Mesodermal cell (in vitro differentiated cells): Measurements from ENCODE around the gene LAMC2.

Source experiments
- H3K27ac ChIP-seq: 2 replicates; pipeline ENCODE4 v1.7.0; 2013; ENCODE audit warnings: mild to moderate bottlenecking, low read depth, low read length, moderate library complexity; ENCODE audit not compliant: severe bottlenecking
- H3K36me3 ChIP-seq: 2 replicates; pipeline ENCODE4 v1.7.1; 2013; ENCODE audit warnings: mild to moderate bottlenecking, low read length, moderate library complexity; ENCODE audit not compliant: control insufficient read depth, insufficient read depth
- H3K4me1 ChIP-seq: one replicate; pipeline ENCODE4 v1.7.1; 2013; ENCODE audit warnings: mild to moderate bottlenecking, low read length; ENCODE audit not compliant: insufficient read depth, control insufficient read depth, poor library complexity, severe bottlenecking
- H3K4me3 ChIP-seq: 2 replicates; pipeline ENCODE4 v1.7.0; 2013; ENCODE audit warnings: low read length, control low read depth, mild to moderate bottlenecking; ENCODE audit not compliant: insufficient read depth, poor library complexity, severe bottlenecking; ENCODE audit errors: extremely low read depth
- H3K9me3 ChIP-seq: 2 replicates; pipeline ENCODE4 v1.7.1; 2013; ENCODE audit warnings: mild to moderate bottlenecking, low read length, moderate library complexity; ENCODE audit not compliant: control insufficient read depth
- WGBS, 2 experiments: methylation state at CpG; one replicate each; pipeline ENCODE4 v1.1.5; 2013; ENCODE audit warnings: missing lambda C conversion rate in 2 of 2; ENCODE audit not compliant: insufficient coverage in 2 of 2; 5-methylcytosine and 5-hydroxymethylcytosine counted together

Gene LAMC2

DNA sequence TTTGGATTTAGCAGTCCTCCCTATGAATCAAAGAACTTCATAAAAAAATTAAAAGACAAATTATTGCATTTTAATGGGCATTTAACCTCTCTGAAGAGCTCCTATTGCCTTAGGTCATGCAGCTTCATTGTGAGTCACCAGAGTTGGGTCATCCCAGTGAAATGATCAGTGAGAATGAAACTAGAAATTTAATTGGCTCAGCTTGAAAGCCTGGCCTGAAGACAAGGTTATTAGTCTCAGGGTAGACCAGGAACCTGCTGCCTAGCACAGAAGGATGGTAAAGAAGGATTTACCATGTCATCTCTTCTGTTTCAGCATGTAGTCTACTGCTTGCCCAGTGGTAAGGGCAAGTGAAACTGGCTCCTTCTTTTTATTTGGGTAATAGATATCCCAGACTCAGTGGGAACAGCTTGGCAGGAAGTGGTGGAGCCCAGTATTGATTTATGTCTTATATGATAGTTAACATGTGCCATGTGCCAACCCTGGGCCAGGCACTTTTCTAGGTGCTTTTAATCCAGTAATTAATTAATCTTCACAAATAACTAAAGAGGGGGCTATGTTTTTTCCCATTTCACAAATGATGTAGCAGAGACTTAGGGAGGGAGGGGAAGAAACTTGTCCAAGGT, 23.6 kb downstream of the LAMC2 start:
- H3K4me3 ChIP-seq = no peak overlapping the region
- no peaks in the 10 kb centered on the region for H3K36me3 ChIP-seq
- no peak overlapping the region for H3K27ac ChIP-seq
- H3K9me3 ChIP-seq = no peaks in the 10 kb centered on the region
- no peaks in the 10 kb centered on the region for H3K4me1 ChIP-seq

DNA sequence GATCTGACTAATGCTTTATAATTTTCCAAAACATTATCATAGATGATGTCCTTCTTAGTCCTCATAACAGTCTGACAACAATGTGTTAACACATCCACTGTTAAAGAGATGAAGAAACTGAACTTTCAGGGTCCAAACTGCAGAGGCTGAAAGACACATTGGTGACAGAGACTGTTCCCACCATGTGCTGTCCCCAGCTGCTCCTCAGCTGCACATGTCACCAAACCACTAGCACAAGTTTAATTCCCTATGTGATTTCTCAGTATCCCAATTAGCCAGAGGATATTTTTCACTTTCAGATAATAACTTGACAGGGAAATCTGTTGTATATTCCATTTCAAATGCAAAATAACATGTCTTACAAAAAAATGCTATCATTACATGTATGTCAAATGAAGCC, 24.6 kb downstream of the LAMC2 start:
- Histone ChIP-seq H3K36me3 (no peaks in the 10 kb centered on the region), H3K4me3 (no peak overlapping the region), H3K4me1 (no peaks in the 10 kb centered on the region), H3K27ac (no peak overlapping the region), H3K9me3 (no peaks in the 10 kb centered on the region)

DNA sequence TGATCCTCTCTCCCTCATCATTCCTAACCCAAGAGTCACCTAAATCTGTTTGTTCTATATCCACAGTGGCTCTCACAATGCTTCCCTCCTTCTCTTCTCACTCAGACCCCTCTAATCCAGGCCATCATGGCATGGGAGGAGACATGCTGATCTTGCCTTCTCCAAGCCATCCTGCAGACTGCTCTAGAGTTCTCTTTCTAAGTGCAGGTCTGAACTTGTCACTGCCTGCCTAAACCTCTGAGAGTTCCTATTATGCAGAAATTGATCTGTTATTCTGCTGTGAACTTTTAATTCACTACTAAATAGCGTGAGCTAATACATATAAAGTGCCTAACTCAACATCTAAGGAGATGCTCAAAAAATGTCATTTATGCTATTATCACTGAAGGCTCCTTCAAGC, 26.8 kb downstream of the LAMC2 start:
- H3K9me3 ChIP-seq = no peaks in the 10 kb centered on the region
- no peaks in the 10 kb centered on the region for H3K4me1 ChIP-seq
- no peak overlapping the region for H3K27ac ChIP-seq
- no CpG with 5 or more reads among the region's 1 CpG for WGBS, 2 experiments
- no peak overlapping the region for H3K4me3 ChIP-seq
- H3K36me3 ChIP-seq = no peaks in the 10 kb centered on the region

GRCh38 chr1:183214021-183214970, 28.2 kb downstream of the LAMC2 start:
- Histone ChIP-seq H3K4me3 (no peak overlapping the region), H3K27ac (no peak overlapping the region), H3K9me3 (no peaks in the 10 kb centered on the region), H3K4me1 (no peaks in the 10 kb centered on the region), H3K36me3 (no peaks in the 10 kb centered on the region)
- WGBS, 2 experiments = 95 to 96% methylated on average over 3 of the region's 5 CpGs

GRCh38 chr1:183215076-183215720, 29.1 kb downstream of the LAMC2 start:
- whole genome bisulfite sequencing, 2 experiments = 83 to 89% methylated on average over 7 to 13 of the region's 13 CpGs
- no peak overlapping the region for H3K27ac ChIP-seq

GRCh38 chr1:183215936-183216335, 29.9 kb downstream of the LAMC2 start:
- H3K9me3 ChIP-seq = no peaks in the 10 kb centered on the region
- no peak overlapping the region for H3K27ac ChIP-seq
- H3K4me1 ChIP-seq = no peaks in the 10 kb centered on the region
- 89 to 90% methylated on average over 3 to 4 of the region's 4 CpGs for WGBS, 2 experiments
- H3K4me3 ChIP-seq = no peak overlapping the region
- no peaks in the 10 kb centered on the region for H3K36me3 ChIP-seq

More at GRCh38 chr1:183215076-183215720, 29.1 kb downstream of the LAMC2 start:
- Histone ChIP-seq H3K4me1 (no peaks in the 10 kb centered on the region), H3K9me3 (no peaks in the 10 kb centered on the region), H3K4me3 (no peak overlapping the region), H3K36me3 (no peaks in the 10 kb centered on the region)

DNA sequence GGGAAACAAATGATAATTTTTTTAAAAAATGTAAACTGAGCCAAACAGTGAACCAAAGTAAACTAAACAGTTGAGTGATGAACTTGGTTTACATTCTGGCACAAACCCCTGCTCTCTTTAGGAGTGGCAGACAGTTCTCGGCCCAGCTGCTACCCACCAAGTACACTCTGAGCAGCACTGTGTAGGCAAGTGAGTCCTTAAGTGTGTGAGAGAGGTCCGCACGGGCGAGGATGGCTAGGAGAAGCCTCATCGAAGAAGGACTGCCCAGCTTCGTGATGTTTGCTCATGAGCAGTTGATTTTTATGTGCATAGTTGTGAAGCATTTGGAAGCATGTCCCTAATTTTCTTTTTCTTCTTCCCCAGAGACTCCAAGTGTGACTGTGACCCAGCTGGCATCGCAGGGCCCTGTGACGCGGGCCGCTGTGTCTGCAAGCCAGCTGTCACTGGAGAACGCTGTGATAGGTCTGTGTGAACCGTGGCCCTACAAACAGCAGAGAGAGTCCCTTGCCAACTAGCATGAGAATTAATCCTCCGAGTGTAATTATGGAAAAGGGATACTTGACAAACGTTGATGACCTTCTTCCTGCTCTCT, 32.1 kb downstream of the LAMC2 start:
- Histone ChIP-seq H3K4me1 (no peaks in the 10 kb centered on the region), H3K27ac (no peak overlapping the region), H3K4me3 (no peak overlapping the region), H3K36me3 (no peaks in the 10 kb centered on the region), H3K9me3 (no peaks in the 10 kb centered on the region)
- 91 to 94% methylated on average over 7 to 12 of the region's 14 CpGs for WGBS, 2 experiments

DNA sequence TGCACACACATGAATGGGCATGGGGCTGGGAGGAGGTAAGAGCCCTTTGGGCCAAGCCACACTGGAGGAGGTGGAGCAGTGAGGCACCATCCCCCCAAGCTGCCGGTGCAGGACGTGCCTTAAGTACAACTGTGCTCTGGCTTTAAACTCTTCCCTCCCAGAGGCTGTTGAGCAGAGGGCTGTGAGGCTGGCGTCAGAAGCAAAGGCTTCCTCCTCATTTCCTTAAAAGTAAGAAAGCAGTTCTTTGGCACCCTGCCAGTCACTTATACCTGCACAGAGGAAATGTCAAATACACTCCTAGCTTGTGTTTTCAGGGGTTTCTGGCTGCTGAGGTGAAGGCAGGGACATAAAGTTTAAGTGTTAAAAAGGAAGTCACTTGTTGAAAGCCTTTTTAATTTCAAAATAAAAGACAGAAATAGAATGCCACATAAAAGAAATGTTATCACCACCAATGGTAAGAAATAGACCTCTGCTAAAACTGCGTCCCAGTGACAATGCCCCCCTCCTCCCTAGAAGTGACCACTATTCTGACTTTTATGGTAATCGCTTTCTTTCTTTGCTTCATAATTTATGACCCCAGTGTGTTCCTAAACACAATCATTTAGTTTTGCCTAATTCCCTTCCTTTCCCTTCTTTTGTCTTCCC, 33.0 kb downstream of the LAMC2 start:
- Histone ChIP-seq H3K36me3 (no peaks in the 10 kb centered on the region), H3K4me3 (no peak overlapping the region), H3K4me1 (no peaks in the 10 kb centered on the region), H3K9me3 (no peaks in the 10 kb centered on the region), H3K27ac (no peak overlapping the region)
- 49 to 71% methylated on average over 3 to 5 of the region's 5 CpGs for WGBS, 2 experiments

- H3K4me3 ChIP-seq = no peak overlapping the region
- no peak overlapping the region for H3K27ac ChIP-seq
- H3K9me3 ChIP-seq = no peaks in the 10 kb centered on the region
- no peaks in the 10 kb centered on the region for H3K36me3 ChIP-seq
- no peaks in the 10 kb centered on the region for H3K4me1 ChIP-seq
These were observed 33.5 kb downstream of the LAMC2 start for GRCh38 chr1:183219616-183220009.

DNA sequence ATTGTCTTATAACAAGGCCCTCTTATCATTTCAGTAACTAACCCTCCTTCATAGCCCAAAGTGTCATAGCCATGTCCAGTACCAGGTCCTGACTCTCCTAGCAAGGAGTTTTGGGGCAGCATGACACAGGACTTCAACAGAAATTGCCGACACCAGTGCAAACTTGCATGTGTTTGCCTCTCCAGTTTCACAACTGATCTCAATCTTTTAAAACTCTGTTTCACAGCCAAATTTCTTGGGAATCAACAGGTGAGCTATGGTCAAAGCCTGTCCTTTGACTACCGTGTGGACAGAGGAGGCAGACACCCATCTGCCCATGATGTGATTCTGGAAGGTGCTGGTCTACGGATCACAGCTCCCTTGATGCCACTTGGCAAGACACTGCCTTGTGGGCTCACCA, 36.8 kb downstream of the LAMC2 start:
- WGBS, 2 experiments = 94 to 97% methylated on average over 3 of the region's 3 CpGs

More for the DNA sequence above, 36.8 kb downstream of the LAMC2 start:
- no peaks in the 10 kb centered on the region for H3K4me1 ChIP-seq
- no peak overlapping the region for H3K4me3 ChIP-seq
- H3K36me3 ChIP-seq = no peaks in the 10 kb centered on the region
- no peaks in the 10 kb centered on the region for H3K9me3 ChIP-seq
- H3K27ac ChIP-seq = no peak overlapping the region
